Measurements from ENCODE around the gene TK2.
A peak's percentile ranks its signal among the peaks of the same experiment; 100 is the strongest.
"Not testable (repeated sequence)": the region's sequence is repeated elsewhere in the genome, so short reads cannot be mapped to it uniquely, and the experiment has no call there.

Gene TK2

GRCh38 chr16:66521252-66521713 lies 28.6 kb downstream of the TK2 start:
- DNase-seq, result no peak

GRCh38 chr16:66520406-66521170 lies 29.3 kb downstream of the TK2 start:
- DNase-seq, result peak in 7 of 56 donors; percentile 15 to 54 (median 35)

- no peak for DNase-seq
Measured at GRCh38 chr16:66519482-66520373, 30.2 kb downstream of the TK2 start.

GRCh38 chr16:66517586-66518263 lies 32.2 kb downstream of the TK2 start:
- DNase-seq, result peak in 1 of 56 donors; percentile 34

- peak; percentile 47 to 97 (median 88) for DNase-seq
Measured at GRCh38 chr16:66516808-66517585, 32.9 kb downstream of the TK2 start.

- DNase-seq, result peak in 2 of 56 donors; percentile 84 to 91
Measured at GRCh38 chr16:66516509-66516807, 33.5 kb downstream of the TK2 start.

- DNase-seq, result peak in 3 of 56 donors; percentile 16 to 19 (median 18)
Measured at GRCh38 chr16:66515596-66516508, 34.1 kb downstream of the TK2 start.

- DNase-seq, result not testable (repeated sequence)
Measured at GRCh38 chr16:66514980-66515595, 34.8 kb downstream of the TK2 start.

GRCh38 chr16:66514391-66514790 lies 35.5 kb downstream of the TK2 start:
- not testable (repeated sequence) for DNase-seq

GRCh38 chr16:66513111-66513723 lies 36.7 kb downstream of the TK2 start:
- no peak for DNase-seq

- no peak for DNase-seq
Measured at GRCh38 chr16:66512272-66513110, 37.4 kb downstream of the TK2 start.

- no peak for DNase-seq
Measured at GRCh38 chr16:66511602-66512271, 38.2 kb downstream of the TK2 start.

GRCh38 chr16:66510711-66511601 lies 39.0 kb downstream of the TK2 start:
- DNase-seq, result peak in 14 of 56 donors; percentile 17 to 53 (median 28)

- no peak for DNase-seq
Measured at GRCh38 chr16:66510298-66510697, 39.6 kb downstream of the TK2 start.

- DNase-seq, result no peak
Measured at GRCh38 chr16:66509576-66509975, 40.3 kb downstream of the TK2 start.

- no peak for DNase-seq
Measured at GRCh38 chr16:66508914-66509496, 40.9 kb downstream of the TK2 start.

Data from amygdala (tissue), 56 donors.